DMS79 treated with DMSO at 0.1 percent for 48 hours (cell line): ENCODE results near the gene ARID1B.
"Not testable (repeated sequence)": the region's sequence is repeated elsewhere in the genome, so short reads cannot be mapped to it uniquely, and the experiment has no call there.

ENCODE experiments used
- DNase-seq: peaks from one replicate; lab custom pipeline; 2025; lab: John Stamatoyannopoulos, UW

ARID1B gene

DNA sequence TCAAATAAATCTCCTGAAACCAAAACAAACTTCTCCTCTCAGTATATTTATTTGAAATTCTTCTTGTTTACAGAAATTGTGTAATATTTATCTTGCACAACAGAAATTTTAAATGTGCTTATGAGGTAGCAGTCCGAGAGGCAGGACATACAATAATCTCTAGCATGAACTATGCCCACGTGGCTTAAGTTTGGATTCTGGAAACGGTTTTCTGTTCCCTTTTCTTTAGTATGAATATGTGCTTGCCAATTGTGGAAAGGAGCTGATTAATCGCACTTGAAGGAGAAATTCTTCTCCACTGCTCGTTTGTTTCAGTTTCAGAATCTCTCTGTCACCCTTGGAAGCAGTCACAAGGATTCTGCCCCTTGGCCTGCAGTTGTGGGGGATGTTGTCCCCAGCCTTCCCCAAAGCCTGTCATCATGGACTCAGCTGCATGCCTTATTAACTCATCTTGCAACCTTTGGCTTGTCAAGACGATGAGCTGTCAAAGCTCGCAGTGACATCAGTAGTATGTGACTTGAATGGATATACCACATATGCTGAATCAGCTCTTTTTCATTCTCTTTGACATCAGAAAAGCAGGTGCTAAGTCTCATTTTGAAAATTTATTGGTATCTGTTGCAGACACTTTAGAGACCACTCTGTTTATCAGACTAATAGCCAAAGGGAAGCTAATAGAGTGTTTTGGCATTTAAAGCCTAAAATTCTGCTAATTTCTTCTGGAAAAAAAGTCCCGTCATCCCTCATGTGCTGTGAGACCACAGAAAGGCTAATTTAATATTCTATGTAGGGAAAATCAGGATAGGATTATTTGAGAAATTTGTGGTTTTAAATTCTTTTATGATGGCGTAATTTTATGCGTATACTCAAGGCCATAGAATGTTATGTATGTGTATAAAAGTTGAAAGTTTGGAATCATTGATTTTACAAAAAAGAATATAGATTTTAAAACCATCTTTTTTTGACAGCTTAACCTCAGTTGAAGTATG is 186.8 kb downstream of the ARID1B start:
- peak; percentile 27 for DNase-seq

DNA sequence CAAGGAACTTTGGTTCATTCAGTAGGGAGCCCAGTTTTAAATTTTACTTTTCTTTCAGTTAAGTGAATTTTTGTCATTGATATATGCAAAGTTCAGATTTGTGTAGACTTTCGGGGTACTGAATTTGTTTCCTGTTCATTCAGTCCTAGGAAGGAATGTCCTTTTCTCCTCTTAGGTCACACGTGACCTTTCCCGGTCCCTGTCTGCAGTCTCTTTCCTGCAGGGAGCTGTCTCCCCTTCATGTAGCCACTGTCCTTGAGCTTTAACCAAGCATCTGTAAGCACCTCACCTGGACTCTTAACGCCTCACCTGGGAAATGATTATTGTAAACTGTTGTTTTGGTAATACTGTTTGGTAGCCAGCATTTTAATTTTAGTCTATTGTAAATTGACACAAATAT is 190.7 kb downstream of the ARID1B start:
- no peak for DNase-seq

DNA sequence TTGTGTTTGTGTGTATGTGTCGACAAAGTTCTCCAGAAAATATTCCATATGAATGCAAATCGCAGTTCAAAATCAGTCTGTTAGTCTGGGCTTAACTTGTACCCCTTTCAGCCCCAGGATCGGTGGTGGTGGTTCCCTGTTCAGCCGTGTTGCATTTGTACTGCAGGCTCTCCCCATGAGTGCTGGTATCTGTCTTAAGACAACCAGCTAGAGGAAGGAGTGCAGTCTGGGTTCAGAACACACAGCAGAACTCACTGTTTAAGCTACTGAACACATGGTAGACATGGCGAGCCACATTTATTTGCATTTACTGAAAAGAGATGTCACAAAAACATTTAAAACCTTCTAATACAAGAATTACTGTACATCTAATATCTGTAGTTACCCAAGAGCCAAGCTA is 192.1 kb downstream of the ARID1B start:
- no peak for DNase-seq

DNA sequence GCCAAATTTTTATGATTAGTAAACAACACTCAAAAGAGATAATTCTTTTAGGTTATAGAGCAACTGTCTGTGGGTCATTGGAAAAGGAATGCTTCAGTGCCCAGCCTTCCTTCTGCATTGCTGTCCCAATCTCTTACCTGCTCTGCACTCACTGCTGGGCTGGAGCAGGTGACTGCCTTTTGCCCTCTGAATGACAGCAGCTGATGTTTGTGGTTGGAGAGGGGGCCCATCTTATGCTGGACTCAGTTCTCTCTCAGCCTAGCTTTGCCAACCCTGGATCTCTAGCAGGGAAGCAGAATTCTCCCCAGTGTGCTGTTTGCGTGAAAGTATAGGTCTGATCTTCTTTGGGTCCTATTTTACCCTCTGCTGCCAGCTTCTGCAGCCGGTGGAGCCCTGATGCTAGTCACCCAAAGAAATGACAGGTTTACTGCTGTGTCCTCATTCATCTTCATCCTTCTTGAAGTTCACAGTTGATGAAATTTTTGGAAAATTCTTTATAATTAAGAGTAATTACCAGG is 193.5 kb downstream of the ARID1B start:
- no peak for DNase-seq

DNA sequence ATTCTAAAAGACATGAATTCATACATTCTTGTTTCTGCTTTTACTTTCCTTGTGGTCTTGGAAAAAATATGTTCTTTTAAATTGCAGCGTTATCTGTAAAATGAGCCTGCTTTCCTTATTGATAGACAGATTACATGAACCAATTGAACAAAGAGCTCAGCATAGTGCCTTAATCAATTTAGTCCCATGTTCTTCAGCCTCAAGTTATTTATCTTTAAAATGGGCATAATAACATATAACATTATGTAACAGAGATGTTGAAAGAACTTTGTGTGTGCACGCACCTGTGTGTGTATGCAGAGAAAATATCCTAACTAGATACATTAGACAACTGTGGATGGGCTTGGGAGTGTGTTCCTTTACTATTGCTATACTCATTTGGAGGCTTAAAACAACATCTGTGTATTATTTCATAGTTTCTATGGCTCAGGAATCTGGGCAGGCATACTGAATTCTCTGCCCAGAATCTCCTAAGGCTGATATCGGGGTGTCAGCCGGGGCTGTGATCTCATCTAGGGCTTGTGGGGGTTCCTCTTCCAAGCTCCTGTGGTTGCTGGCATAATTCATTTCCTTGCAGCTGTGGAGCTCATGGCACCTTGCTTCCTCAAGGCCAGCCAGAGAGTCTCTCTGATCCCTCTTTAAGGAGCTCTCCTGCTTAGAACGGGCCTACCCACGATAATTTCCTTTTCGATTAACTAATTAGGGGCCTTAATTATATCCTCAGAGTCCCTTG is 194.1 kb downstream of the ARID1B start:
- DNase-seq = no peak

DNA sequence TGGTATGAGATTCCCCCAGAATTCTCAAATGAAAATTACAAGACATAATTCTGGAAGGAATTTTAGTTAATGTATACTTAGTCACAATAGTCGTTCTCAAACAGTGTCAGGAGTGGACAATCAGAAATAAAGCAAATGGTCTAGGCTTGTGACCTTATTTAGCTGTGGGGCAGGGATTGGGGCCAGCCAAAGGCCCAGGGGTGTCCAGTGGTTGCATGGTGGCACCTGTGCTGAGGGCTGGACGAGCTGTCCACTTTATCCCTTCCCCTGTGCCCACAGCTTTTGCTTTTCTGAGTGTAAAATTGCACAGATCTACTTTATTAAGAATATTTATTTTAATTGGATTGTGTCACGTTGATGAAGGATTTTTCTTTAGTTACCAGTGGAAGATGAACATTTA is 195.0 kb downstream of the ARID1B start:
- DNase-seq = no peak

DNA sequence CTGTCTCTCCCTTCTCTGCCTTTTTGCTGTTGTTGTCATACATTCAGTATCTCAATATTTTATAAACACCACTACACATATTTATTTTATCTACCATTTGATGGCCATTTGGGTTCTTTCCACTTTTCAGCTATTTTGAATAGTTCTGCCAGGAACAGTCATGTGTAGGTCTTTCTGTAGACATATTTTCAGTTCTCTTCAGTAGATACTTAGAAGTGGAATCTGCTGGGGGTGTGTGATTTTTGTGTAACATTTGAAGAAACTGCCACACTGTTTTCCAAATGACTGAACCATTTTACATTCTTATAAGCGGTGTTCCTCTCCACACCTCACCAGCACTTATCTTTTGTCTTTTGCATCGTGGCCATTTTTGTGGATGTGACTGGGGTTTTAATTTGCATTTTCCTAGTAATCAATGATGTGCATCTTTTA is 197.7 kb downstream of the ARID1B start:
- no peak for DNase-seq

DNA sequence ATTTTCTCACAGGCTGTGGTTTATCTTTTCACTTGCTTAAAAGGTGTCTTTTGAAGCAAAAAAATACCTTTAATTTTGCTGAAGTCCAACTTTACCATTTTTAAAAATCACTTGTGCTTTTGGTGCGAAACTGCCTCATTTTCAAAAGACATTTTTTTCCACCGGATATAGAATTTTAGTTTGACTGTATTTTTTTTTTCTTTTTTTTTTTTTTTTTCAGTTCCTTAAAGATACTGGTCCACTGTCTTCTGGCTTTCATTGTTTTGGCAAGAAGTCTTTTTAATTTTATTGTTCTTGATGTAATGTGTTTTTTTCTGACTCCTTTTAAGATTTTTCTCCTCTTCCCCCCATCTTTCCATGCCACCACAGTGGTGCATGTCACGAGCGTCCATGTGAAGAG is 198.2 kb downstream of the ARID1B start:
- no peak for DNase-seq

DNA sequence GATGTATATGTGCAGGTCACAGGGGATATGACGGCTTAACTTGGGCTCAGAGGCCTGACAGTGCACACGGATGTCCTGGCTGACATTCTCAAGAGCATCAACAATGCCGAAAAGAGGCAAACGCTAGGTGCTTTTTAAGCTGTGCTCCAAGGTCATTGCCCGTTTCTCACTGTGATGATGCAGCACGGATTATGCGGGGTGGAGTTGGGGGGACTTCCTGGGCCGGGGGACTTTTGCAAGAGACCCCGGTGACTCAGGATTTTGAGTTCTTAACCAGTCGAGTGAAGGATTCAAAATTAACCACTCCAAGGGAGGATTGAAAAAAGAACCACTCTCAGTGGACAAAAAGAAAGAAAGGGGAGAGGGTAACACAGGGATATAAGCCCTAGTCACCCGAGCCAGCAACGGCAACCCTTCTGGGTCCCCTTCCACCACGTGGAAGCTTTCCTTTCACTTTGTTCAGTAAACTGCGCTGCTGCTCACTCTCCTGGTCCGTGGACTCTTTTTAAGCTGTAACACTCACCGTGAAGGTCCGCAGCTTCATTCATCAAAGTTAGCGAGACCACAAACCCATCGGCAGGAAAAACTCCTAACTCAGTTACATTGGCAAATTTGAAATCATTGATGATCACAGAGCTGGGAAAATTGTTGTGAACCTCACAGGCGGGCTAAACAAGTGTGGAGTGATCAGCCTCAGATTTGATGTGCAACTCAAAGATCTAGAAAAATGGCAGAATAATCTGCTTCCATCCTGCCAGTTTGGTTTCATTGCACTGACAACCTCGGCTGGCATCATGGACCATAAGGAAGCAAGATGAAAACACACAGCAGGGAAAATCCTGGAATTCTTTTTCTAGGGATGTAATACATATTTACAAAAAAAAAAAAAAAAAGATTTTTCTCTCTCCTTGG is 199.3 kb downstream of the ARID1B start:
- no peak for DNase-seq

DNA sequence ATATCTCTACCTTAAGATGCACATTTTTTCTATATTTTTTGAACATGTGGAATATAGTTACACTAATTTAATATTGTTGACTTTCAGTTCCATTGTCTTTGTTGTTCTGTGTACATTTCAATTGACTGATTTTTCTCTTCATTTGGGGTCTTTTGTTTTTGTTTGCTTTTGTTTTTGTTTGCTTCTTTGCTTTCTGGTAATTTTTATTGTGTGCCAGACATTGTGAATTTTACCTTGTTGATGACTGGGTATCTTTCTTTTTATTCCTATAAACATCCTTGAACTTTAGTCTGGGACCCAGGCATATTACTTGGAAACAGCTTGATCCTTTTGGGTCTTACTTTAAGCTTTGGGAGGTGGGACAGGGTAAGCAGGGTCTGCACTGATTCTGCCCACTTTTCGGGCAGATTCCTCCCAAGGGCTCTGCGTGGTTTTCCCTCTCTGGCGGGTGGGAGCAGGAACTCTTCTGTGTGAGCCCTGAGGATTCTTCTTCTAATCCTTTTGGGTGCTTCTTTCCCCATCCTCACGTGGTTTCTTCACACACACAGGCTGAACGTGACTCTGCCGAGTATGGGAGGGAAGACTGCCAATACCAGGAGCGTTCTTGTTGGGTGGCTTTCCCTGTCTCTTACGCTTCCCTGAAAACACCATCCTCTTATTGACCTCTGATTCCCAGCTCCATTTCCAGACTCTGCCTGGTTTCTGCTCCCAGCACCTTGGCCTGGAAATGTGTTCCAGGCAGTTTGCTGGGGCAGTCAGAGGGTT is 200.5 kb downstream of the ARID1B start:
- DNase-seq = peak; percentile 60

DNA sequence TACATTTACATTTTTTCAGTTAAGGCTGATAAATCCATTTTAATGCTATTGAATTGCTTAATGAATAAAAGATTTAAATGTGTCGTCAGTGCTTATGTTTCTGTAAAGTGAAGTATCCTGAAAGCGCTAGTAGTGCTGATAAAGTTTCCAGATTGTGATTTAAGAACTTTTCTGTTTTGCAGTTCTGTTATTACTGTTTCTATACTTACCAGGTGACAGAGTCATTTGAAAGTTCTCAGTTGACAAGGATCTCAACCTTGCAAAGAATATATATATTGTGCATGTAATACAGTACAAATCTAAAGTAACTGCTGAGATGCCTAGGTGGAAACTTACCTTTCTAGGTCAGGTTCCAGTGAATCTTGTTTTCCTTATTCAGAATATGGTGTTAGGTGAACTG is 201.8 kb downstream of the ARID1B start:
- no peak for DNase-seq

DNA sequence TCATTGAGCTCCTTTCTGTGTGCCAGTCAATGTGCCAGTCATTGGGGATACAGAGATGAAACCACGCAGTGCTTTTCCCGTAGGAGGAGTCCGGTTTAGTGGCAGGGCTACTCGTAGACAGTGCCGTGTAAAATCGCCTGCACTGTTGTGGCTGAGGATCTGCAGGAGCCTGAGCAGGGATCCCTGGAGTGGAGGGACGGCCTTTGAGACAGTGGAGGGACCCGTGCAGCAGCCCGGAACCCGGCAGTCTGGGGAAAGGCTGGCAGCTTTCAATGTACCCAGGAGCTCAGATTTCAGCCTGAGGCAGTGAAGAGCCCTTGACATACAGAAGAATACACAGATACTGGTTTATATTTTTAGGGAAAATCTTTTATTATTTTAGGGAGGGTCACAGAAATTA is 203.3 kb downstream of the ARID1B start:
- DNase-seq = peak; percentile 88

DNA sequence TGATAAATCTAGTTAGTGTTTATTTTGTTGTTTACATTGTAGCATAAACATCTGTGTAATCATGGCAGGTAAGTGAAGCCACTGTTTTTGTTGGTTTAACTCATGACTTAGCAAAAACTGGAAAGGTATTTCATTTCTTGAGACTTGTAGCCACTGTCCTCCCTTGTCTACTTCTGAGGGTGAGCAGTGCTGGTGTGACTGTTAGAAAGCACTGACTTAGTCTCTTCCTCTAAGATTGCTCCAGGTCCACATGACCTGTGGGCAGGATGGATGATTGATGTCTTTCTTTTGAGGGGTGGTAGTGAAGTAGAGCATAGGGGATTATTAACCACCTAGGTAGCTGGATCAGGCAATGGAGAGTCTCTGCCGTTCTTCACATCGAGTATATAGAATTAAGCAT is 203.8 kb downstream of the ARID1B start:
- no peak for DNase-seq

DNA sequence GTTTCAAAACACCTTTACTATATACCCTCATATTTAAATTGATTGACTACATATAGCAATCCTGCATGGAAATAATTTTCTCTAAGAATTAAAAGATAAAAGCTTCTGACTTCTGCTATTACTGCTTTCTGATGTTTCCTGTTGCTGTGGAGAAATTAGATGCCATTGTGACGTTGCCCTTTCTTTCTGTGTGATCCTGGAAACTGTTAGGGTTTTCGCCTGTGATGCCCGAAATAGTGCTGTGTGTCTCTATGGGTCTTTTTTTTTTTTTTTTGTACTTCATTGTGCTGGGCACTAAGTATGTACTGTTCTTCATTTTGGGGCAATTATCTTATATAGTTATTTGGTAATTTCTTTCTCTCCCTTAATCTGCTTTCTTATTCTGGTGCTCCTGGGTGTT is 205.0 kb downstream of the ARID1B start:
- no peak for DNase-seq

DNA sequence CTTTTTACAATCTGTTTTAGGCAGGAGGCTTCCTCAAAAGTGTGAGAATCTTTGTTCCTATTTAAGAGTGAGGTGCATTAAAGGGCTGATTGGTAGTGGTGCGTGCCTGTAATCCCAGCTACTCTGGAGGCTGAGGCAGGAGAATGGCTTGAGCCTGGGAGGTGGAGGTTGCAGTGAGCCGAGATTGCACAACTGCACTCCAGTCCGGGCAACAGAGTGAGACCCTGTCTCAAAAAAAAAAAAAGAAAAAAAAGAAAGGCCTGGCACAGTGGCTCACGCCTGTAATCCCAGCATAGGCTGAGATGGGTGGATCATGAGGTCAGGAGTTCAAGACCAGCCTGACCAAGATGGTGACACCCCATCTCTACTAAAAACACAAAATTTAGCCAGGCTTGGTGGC is 205.7 kb downstream of the ARID1B start:
- not testable (repeated sequence) for DNase-seq

DNA sequence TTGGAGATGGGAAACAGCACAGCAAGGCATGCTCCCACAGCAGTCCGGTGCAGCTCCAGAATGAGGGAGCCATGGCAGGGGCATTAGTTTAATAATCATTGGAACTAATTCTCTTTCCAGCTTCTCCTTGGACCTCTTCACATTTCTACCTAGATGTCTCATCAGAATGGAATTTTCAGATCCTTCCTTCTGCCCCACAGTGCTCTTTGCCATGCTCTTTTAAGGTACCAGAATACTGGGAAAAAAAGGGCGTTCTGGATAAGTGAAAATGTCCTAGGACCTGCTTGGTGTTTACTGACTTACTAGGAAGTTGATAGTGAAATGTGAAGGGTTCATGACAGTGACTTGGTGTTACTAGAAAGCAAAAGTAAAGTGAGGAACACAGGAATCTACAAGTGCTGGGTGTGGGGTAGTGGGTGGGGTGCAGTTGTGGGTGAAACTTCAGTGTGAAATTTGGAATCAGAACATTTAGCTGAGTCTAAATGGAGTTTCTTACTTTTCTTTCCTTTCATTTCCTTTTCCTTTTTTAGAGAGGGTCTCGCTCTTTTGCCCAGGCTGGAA is 207.1 kb downstream of the ARID1B start:
- no peak for DNase-seq

DNA sequence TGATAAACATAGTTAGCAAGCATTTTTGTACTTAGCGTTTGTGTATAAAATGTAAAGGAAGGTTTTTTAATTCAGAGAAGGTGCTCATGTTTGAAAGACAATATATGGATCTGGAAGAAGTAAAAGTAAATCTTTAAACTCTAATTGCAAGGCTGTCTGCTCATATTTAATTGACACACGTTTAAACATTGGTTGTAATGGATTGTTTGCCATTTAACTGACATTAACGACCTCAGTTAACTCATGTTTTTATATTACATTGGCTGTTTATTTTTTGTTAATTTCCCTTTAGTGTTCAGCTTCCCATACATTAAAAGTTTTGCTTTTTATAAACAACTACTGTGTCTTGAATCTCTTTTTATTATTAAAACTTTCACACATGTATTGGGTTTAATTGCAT is 208.1 kb downstream of the ARID1B start:
- DNase-seq = no peak

DNA sequence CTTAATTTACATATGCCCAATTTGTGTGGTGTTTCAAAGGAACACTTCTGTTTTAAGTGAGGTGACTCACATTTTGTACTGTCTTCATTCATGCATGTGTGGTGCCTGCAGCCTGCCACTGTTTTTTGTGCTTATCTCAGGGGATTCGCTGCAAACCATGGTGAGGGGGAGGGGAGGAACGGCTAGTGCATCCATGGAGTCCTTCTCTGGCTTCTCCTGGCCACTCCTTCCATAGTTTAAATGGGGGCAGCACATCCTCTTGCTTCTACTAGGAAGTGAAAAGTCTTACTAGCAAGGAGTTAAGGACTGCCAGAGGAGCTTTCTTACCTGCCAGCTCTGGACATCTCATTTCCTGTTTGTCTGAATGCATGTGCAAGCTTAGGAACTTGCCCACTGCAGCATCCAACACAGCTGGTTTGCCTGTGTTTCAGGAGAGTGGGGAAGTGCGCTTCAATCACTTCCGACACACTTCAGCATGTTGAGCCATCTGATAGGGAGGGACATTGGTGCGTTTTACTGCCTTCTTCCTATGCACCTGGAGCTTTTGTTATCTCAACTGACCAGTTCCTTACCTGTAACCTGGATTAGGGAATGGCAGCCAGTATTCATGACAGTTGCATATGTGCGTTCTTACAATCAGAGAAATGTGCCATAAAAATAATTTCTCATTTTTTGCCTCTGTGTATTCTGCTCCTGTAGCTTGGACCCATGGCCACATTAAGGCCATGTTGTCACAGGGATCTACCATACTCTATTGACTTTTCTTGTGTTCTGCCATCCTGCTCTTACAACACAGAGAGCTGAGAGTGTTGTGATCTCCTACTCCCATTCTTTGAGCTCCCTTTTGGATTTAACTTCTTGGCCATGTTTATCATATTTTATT is 211.3 kb downstream of the ARID1B start:
- DNase-seq = no peak

DNA sequence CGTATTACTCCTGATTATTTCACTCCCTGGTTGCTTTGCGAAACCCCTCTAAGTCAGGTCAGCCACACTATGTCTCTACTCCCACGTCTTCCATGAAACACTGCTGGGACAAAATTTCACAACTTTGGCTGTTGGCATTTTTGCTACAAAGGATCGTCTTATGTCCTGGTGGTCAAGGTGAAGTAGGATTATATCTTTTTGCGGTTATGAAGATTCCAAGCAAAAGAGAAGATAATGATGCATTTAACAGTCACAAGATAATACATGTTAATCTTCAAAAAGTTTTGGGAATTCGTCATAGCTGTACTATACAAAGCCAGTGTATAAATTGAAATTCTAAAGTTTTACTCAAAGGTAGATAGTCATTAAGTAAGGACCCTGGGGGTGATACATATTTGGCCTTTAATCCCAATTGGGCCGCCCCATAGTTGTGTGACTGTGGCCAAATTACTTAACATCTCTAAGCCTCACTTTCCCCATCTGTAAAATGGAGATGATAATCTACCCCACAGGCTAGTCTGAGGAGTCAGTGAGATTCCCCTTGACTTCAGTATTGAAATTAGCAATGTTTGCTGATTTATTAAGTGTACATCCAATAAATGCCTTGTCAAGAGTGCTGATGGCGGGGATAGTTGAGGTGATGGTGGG is 212.1 kb downstream of the ARID1B start:
- DNase-seq = no peak
